ENCODE measurements around the gene ZFAND2B.
A peak's percentile ranks its signal among the peaks of the same experiment; 100 is the strongest.

Gene ZFAND2B

DNA sequence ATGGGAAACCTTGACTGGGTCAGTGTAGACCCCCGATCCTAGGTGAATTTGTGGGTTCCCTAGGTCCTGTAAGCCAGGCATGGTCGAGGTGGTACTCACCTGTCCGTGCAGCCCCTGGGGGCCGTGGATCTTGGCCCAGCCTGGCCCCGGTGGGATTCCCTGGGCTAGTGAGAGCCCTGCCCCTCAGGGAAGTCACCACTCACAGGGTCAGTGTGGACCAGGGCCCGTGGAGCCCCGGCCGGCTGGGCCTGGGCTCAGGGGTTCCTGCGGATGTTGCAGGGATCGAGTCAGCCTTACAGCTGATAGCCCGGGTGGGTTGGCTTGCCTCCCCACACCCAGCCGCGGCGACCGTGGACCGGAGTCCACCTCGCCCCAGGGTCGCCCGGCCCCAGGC, 22.3 kb downstream of the ZFAND2B start:
- H3K27me3 Mint-ChIP-seq = no peaks in the 10 kb centered on the region
- CTCF ChIA-PET = interaction anchor here (1.1 to 2.0 kb wide), 4 partner anchors 23 to 71 kb away, joined by 4 to 12 read pairs (median 5); partner anchors contain the start of gene DNAJB2
- DNase-seq = no peak
- no peaks in the 10 kb centered on the region for H3K9me3 Mint-ChIP-seq
- peak overlapping the region; percentile 95 for H3K4me3 Mint-ChIP-seq
- H3K27ac Mint-ChIP-seq = peak overlapping the region; percentile 86
- peaks cover 74% of the 10 kb centered on the region for H3K36me3 Mint-ChIP-seq
- H3K4me1 Mint-ChIP-seq = peaks cover 52% of the 10 kb centered on the region

DNA sequence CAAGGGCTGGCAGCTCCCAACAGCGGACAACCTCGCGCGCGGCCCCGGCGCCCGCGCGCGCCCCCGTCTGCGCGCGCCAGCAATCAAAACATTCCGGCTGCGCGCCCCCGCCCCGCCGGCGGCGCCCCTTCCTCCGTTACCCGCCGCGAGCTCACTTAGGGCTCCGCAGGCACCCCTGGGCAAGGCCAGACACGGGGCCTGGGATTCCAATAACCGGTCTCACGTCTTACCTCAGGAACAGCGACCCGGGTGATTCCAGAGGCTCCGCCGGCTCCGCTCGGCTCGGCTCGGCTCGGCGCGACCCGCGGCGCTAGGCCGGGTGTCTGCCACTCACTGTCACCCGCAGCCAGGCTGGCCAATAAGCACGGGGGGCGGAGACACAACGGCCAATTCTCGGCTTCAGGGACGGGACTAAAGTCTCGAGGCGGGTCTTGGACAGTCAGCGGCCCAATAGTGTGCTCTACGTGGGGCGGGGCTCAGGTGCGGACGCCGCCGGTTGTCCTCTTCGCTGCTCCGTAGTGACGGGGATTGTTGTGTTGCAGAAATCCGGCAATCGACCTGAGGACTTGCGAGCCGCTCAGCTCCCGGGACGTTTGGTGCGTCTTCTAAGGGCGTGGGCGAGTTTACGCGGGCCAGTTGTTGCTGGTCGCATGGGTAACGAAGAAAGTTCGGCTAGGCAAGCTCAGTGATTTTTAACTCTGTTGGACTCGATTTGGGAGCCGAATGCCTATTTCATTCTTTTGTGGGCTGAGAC, 22.9 kb downstream of the ZFAND2B start, which contains the start of the genes ANKZF1 and ATG9A:
Gene ANKZF1 (plus strand): TSS at position 502 of the 754 bp plus-strand sequence. CDS start 452 bp downstream, outside the sequence.
Gene ATG9A (minus strand): TSS at position 332 of the 754 bp plus-strand sequence. CDS start 1,612 bp downstream, outside the sequence.
- Mint-ChIP-seq H3K27ac (peak within 1 kb of the TSS; percentile 100), H3K4me1 (peaks cover 54% of the 10 kb centered on the region), H3K27me3 (no peaks in the 10 kb centered on the region), H3K9me3 (no peaks in the 10 kb centered on the region), H3K36me3 (peaks cover 74% of the 10 kb centered on the region), H3K4me3 (peak within 1 kb of the TSS; percentile 95)
- CTCF ChIA-PET = interaction anchor here (1.1 to 2.0 kb wide), 5 partner anchors 22 to 70 kb away, joined by 4 to 12 read pairs (median 5); partner anchors contain the start of gene DNAJB2
- DNase-seq = peak; percentile 100

DNA sequence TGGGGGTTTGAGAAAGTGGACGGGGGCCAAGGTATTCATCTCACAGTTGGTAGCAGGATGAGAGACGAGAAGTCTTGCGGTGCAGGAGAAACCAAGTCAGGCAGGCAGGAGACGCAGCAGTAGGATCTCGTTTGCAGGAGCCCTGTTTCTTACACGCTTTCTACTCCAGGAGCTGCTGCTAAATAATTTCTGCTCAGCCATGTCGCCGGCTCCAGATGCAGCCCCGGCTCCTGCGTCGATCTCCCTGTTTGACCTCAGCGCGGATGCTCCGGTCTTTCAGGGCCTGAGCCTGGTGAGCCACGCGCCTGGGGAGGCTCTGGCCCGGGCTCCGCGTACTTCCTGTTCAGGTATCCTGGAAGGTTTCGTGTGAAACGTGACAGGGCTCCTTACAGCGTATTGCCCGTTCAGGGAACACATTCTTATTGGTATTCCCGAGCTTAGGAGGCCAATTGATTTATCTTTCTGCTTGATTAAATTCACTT, 23.5 kb downstream of the ZFAND2B start:
- Mint-ChIP-seq H3K9me3 (no peaks in the 10 kb centered on the region), H3K4me3 (peak overlapping the region; percentile 95), H3K27ac (peak overlapping the region; percentile 100), H3K36me3 (peaks cover 71% of the 10 kb centered on the region), H3K27me3 (no peaks in the 10 kb centered on the region), H3K4me1 (peaks cover 57% of the 10 kb centered on the region)
- DNase-seq = peak; percentile 69
- CTCF ChIA-PET = interaction anchor here (0.8 to 2.0 kb wide), 5 partner anchors 15 to 71 kb away, joined by 4 to 12 read pairs (median 5); partner anchors contain the start of genes DNAJB2, GLB1L and STK16

DNA sequence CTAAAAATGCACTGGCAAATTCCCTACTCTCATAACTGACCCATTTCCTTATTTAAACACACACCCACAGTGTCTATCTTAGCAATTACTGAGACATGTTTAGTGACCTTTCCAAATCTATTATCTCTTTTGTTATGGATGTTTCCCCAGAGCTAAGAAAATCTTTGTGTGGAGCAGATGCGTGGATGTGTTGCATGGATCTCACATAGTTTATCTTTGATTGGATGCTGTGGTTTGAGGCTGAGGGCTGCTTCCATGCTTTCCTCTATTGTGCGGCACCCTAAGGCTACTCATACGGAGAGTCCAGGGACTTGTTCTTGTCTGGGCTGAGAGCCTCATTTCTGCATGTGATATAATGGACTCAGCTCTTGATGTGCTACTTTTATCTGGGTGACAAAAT, 27.7 kb downstream of the ZFAND2B start:
- Mint-ChIP-seq H3K27ac (no peak overlapping the region), H3K27me3 (no peaks in the 10 kb centered on the region), H3K4me3 (no peak overlapping the region), H3K36me3 (peaks cover 70% of the 10 kb centered on the region), H3K9me3 (no peaks in the 10 kb centered on the region), H3K4me1 (peaks cover 36% of the 10 kb centered on the region)
- CTCF ChIA-PET = no interaction called here
- DNase-seq = no peak

DNA sequence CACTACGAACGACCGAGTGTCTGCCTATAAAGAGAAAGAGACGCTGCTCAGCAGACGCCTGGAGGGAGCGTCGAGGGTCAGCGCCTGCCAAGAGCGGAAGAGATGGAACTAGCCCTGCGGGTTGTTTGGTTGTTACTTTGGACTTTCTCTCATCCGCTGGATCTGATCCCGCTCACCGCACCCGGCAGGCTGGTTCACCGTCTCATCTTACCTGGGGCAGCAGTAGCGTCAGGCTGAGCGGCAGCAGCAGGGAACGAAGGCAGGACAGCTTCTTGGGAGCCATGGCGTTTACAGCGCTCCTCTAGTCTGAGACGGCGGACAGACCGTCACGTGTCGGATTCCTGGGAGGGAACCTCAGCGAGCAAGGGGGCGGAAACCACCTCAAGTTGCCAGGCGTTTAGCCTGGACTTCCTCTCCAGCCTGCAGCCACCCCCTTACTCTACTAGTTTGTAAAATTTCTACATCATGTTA, 36.7 kb downstream of the ZFAND2B start:
- no peaks in the 10 kb centered on the region for H3K27me3 Mint-ChIP-seq
- no peaks in the 10 kb centered on the region for H3K9me3 Mint-ChIP-seq
- peaks cover 54% of the 10 kb centered on the region for H3K4me1 Mint-ChIP-seq
- peaks cover 28% of the 10 kb centered on the region for H3K36me3 Mint-ChIP-seq
- H3K4me3 Mint-ChIP-seq = peak overlapping the region; percentile 43
- DNase-seq = no peak
- H3K27ac Mint-ChIP-seq = peak overlapping the region; percentile 68
- CTCF ChIA-PET = interaction anchor here (2.8 kb wide), 1 partner anchor 52 kb away, joined by 20 read pairs; no protein-coding TSS in a partner anchor

DNA sequence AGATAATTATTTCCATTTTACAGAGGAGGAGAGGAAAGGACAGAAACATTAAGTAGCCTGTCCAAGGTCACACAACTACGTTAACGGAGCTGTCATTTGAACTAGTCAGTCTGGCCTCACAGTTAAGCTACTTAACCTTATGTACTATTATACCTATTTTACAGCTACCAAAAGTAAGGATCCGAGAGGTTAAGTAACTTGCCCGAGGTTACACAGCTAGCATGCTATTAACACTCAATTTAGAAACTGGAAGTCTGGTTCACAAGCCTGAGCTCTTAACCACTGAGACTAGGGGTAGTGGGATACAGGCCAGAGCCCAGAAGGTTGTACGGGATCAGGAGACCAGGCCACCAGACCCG, 38.2 kb downstream of the ZFAND2B start:
- Mint-ChIP-seq H3K27me3 (no peaks in the 10 kb centered on the region), H3K4me3 (peak overlapping the region; percentile 92), H3K36me3 (peaks cover 38% of the 10 kb centered on the region), H3K9me3 (no peaks in the 10 kb centered on the region), H3K4me1 (peaks cover 68% of the 10 kb centered on the region), H3K27ac (peak overlapping the region; percentile 95)
- no peak for DNase-seq
- CTCF ChIA-PET = interaction anchor here (1.0 to 2.8 kb wide), 7 partner anchors 9 to 73 kb away, joined by 3 to 20 read pairs (median 4); partner anchors contain the start of genes TUBA4A and ZFAND2B

DNA sequence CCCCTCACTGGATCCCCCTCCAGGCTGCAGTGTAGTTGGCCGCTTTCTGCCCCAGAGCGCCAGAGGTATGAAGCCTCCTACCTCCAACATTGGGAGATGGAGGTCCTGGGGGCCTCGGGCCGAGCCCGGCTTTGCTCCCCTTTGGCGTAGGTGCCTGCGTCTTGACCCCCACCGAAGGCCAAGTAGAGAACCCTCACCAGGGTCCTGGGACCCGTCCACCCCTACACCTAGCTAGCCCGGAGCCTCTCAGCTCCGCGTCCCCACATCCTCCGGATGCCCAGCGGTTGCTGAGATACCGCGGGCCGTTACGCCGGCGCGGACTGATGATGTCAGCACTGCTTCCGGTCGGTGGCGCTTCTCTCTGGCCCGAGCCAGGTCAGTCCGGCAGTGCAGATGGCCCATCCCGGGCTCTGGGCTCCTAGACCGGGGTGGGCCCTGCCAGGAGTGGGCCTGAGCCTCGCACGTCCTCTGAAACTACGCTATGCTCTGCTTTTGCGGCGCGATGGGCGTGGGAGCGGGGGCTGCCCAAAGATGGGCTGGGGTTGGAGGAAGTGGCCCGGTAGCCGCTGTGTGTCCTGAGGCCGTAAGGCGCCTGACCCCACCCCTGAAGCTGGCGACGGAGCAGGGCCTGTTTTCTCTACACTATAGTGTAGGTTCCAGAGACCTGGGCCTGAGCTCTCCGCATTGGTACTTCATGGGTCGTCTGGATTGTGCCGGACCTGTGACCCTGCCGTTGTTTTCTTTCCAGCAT, 38.7 kb downstream of the ZFAND2B start, which contains the start of the genes GLB1L and STK16:
Gene GLB1L (minus strand): TSS at position 297 of the 751 bp plus-strand sequence. CDS start 1,871 bp downstream, outside the sequence.
Gene STK16 (plus strand): TSS at position 332 of the 751 bp plus-strand sequence. CDS start 521 bp downstream, outside the sequence.
- no peaks in the 10 kb centered on the region for H3K27me3 Mint-ChIP-seq
- H3K9me3 Mint-ChIP-seq = no peaks in the 10 kb centered on the region
- CTCF ChIA-PET = interaction anchor here (0.5 to 2.8 kb wide), 8 partner anchors 9 to 74 kb away, joined by 3 to 20 read pairs (median 4); partner anchors contain the start of genes TUBA4A and ZFAND2B
- H3K27ac Mint-ChIP-seq = peak within 1 kb of the TSS; percentile 95
- peak within 1 kb of the TSS; percentile 92 for H3K4me3 Mint-ChIP-seq
- peak; percentile 92 for DNase-seq
- peaks cover 43% of the 10 kb centered on the region for H3K36me3 Mint-ChIP-seq
- peaks cover 74% of the 10 kb centered on the region for H3K4me1 Mint-ChIP-seq

DNA sequence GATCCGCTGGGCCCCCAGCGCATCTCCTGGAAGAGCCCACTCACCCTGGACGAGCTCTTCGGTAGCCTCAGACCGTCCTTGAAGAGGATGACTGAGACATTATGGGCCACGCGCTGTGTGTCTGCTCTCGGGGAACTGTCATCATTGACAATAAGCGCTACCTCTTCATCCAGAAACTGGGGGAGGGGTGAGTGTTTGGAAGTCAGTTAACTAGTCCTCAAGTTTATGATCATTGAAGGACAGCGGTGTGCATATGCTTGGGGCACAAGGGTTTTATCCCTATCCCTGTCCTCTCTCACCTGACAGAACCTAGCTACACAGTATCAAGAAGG, 39.3 kb downstream of the ZFAND2B start:
- peaks cover 49% of the 10 kb centered on the region for H3K36me3 Mint-ChIP-seq
- H3K4me3 Mint-ChIP-seq = peak overlapping the region; percentile 92
- no peaks in the 10 kb centered on the region for H3K27me3 Mint-ChIP-seq
- CTCF ChIA-PET = interaction anchor here (1.8 to 2.8 kb wide), 3 partner anchors 40 to 74 kb away, joined by 4 to 20 read pairs (median 6); partner anchors contain the start of gene ZFAND2B
- peaks cover 79% of the 10 kb centered on the region for H3K4me1 Mint-ChIP-seq
- no peaks in the 10 kb centered on the region for H3K9me3 Mint-ChIP-seq
- no peak for DNase-seq
- H3K27ac Mint-ChIP-seq = peak overlapping the region; percentile 95

DNA sequence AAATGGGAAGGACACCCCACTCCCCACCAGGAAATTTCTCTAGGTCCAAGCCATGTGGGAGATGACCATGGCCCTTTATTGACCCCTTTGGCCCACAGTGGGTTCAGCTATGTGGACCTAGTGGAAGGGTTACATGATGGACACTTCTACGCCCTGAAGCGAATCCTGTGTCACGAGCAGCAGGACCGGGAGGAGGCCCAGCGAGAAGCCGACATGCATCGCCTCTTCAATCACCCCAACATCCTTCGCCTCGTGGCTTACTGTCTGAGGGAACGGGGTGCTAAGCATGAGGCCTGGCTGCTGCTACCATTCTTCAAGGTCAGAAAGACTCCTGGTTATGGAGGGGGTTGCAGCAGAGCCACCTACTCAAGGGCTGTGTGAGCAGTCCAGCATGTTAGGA, 40.0 kb downstream of the ZFAND2B start:
- peaks cover 86% of the 10 kb centered on the region for H3K4me1 Mint-ChIP-seq
- CTCF ChIA-PET = interaction anchor here (1.8 to 3.9 kb wide), 3 partner anchors 40 to 75 kb away, joined by 4 to 29 read pairs (median 6); partner anchors contain the start of gene ZFAND2B
- H3K36me3 Mint-ChIP-seq = peaks cover 56% of the 10 kb centered on the region

DNA sequence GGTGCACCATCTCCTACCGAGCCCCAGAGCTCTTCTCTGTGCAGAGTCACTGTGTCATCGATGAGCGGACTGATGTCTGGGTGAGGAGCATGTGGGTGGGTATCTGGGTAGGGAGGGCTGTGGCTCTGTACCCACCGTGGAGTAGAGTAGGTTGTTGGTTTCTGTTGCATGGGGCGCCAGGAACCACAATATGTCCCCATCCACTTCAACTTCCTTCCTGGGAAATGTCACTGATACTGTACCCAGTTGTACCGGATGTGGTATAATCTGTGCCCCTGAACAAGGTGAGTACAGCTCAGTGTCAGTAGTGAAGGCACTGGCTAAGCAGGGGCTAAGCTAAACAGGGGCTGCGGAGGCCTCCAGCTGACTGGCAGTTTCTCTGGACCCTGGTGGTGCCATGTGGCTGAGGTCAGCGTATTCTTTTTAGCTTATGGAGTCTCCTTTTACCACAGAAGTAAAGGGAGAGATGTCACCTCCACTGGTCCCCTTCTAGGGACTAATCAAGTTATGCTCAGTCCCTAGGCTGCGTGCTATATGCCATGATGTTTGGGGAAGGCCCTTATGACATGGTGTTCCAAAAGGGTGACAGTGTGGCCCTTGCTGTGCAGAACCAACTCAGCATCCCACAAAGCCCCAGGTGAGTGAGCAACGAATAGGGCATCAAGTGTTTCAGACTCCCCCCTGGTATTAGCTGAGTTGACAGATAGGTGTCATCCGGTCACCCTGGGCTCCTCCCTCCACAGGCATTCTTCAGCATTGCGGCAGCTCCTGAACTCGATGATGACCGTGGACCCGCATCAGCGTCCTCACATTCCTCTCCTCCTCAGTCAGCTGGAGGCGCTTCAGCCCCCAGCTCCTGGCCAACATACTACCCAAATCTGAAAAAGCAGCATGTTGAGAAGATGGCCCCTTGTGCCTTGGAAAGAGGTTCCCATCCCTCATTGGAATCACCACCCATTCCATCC, 41.4 kb downstream of the ZFAND2B start:
- peak overlapping the region; percentile 95 for H3K27ac Mint-ChIP-seq
- peaks cover 68% of the 10 kb centered on the region for H3K36me3 Mint-ChIP-seq
- CTCF ChIA-PET = interaction anchor here (1.0 to 3.9 kb wide), 8 partner anchors 9 to 76 kb away, joined by 3 to 32 read pairs (median 5); partner anchors contain the start of genes DNAJB2 and ZFAND2B
- no peaks in the 10 kb centered on the region for H3K9me3 Mint-ChIP-seq
- peak overlapping the region; percentile 92 for H3K4me3 Mint-ChIP-seq
- H3K27me3 Mint-ChIP-seq = no peaks in the 10 kb centered on the region
- DNase-seq = peak; percentile 73
- H3K4me1 Mint-ChIP-seq = peaks cover 90% of the 10 kb centered on the region

More for the DNA sequence above, 40.0 kb downstream of the ZFAND2B start:
- H3K27me3 Mint-ChIP-seq = no peaks in the 10 kb centered on the region
- H3K9me3 Mint-ChIP-seq = no peaks in the 10 kb centered on the region
- H3K4me3 Mint-ChIP-seq = peak overlapping the region; percentile 92
- H3K27ac Mint-ChIP-seq = peak overlapping the region; percentile 95
- DNase-seq = no peak

DNA sequence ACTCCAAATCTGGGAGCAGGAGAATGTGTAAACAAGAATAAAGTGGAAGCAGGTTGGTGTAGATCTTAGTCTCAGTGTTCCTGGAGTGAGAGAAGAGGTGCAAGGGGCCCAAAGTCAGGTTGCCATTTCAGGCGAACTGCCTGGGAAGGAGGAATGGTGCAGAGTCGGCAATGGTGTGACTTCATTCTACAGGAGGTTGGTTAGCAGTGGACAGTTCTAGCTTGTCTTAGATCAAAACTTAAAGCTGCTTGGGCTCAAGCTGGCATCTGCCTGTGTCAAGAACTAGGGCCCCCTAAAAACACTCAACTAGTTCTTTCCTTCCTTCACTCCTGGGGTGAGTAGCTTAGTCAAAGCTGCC, 42.2 kb downstream of the ZFAND2B start:
- CTCF ChIA-PET = interaction anchor here (0.8 to 3.9 kb wide), 11 partner anchors 9 to 89 kb away, joined by 3 to 32 read pairs (median 5); partner anchors contain the start of genes ABCB6 and DNAJB2
- H3K27me3 Mint-ChIP-seq = no peaks in the 10 kb centered on the region
- peaks cover 70% of the 10 kb centered on the region for H3K36me3 Mint-ChIP-seq

DNA sequence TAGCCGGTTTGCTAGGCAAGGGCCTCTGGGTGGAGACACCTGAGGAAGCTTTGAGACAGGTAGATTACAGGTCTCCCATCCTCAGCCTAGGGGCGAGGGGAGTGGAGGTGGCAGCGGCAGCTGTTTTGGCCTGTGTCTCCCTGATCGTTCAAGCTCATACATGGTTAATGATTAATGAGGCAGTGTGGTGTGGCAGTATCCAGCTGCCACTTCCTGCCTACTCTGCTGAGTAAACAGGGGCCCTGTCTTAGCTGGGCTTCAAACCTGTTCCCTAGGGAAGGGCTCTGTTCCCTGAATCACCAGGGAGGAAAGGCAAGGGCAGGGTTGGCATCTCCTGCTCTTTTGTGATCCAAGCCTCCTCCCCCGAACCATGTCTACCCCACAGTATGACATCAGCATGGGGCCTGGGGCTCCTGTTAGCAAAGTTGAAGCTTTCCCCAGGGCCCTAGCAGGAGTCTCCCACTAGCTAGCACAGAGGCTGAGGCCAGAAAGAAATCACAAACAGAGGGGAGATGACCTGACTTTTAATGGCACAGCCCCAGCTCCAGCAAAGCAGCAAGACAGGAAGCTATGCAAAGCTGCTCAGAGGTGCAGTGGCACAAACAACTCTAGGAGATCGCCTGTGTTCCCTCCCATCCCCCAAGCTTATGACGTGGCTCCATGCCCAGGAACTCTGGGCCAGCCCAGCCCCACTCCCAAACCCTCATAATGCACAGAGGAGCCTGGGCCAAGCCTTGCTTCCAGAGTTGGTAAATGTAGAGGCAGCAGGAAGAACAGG, 42.8 kb downstream of the ZFAND2B start:
- Mint-ChIP-seq H3K4me1 (peaks cover 78% of the 10 kb centered on the region), H3K27ac (peak overlapping the region; percentile 95), H3K4me3 (peak overlapping the region; percentile 92), H3K36me3 (peaks cover 70% of the 10 kb centered on the region), H3K27me3 (no peaks in the 10 kb centered on the region), H3K9me3 (no peaks in the 10 kb centered on the region)
- CTCF ChIA-PET = interaction anchor here (0.8 to 3.9 kb wide), 12 partner anchors 10 to 90 kb away, joined by 3 to 32 read pairs (median 5); partner anchors contain the start of genes ABCB6 and DNAJB2
- DNase-seq = peak; percentile 66

More for the DNA sequence above, 42.2 kb downstream of the ZFAND2B start:
- no peaks in the 10 kb centered on the region for H3K9me3 Mint-ChIP-seq
- peaks cover 83% of the 10 kb centered on the region for H3K4me1 Mint-ChIP-seq
- H3K27ac Mint-ChIP-seq = peak overlapping the region; percentile 95
- no peak for DNase-seq
- peak overlapping the region; percentile 92 for H3K4me3 Mint-ChIP-seq
